ENCODE measurements around the gene OPCML. TPM values are rescaled to one million over a fixed set of nuclear protein-coding genes. Genes with fewer than 3 reads are reported as not detected.

OPCML gene
- total RNA-seq, 1 experiment from 2014 or later: 0.94 TPM

- Histone ChIP-seq H2BK20ac (ENCODE audit: low read depth, low read length, poor library complexity, severe bottlenecking) (no peak overlapping the region), H3K4me1 (ENCODE audit: insufficient read depth, low read length) (no peaks in the 10 kb centered on the region), H3K4me2 (ENCODE audit: insufficient read depth, insufficient read length, low read length) (no peak overlapping the region), H4K8ac (replicated peaks; ENCODE audit: insufficient read length, low read depth, low read length) (no peak overlapping the region), H3K23ac (ENCODE audit: insufficient read length, low read depth, low read length) (no peak overlapping the region), H3K27ac (ENCODE audit: insufficient read length, low read depth, low read length) (no peak overlapping the region), H4K5ac (ENCODE audit: insufficient read length, low read depth, low read length) (no peak overlapping the region), H4K91ac (ENCODE audit: insufficient read length, low read depth, low read length) (no peak overlapping the region), H3K56ac (ENCODE audit: insufficient read length, low read depth, low read length) (no peak overlapping the region), H2BK5ac (ENCODE audit: insufficient read length, low read length) (no peak overlapping the region), H3K79me2 (ENCODE audit: insufficient read depth, low read length) (no peaks in the 10 kb centered on the region), H2AK5ac (ENCODE audit: insufficient read length, low read length) (no peak overlapping the region), H3K9ac (ENCODE audit: extremely low read depth, insufficient read length, low read length) (no peak overlapping the region), H2BK15ac (ENCODE audit: low read depth, low read length) (no peak overlapping the region), H3K18ac (ENCODE audit: insufficient read length, low read depth, low read length) (no peak overlapping the region), H4K20me1 (ENCODE audit: control insufficient read depth, insufficient read depth, insufficient read length) (no peaks in the 10 kb centered on the region), H3K27me3 (ENCODE audit: insufficient read depth, low read length) (no peaks in the 10 kb centered on the region), H2AFZ (ENCODE audit: low read length) (no peak overlapping the region), H3K4ac (ENCODE audit: low read depth, low read length) (no peak overlapping the region), H3T11ph (ENCODE audit: low read length) (no peak overlapping the region), H3K79me1 (ENCODE audit: insufficient read depth, low read depth, low read length, poor library complexity, severe bottlenecking) (no peaks in the 10 kb centered on the region), H3K9me3 (ENCODE audit: control insufficient read depth, low read depth, low read length) (no peaks in the 10 kb centered on the region), H2BK12ac (ENCODE audit: insufficient read length, low read depth, low read length) (no peak overlapping the region), H2BK120ac (ENCODE audit: low read depth, low read length, poor library complexity, severe bottlenecking) (no peak overlapping the region), H3K14ac (ENCODE audit: insufficient read depth, low read length) (no peak overlapping the region), H3K23me2 (ENCODE audit: insufficient read length, low read depth, low read length, poor library complexity, severe bottlenecking) (no peaks in the 10 kb centered on the region)
- Mint-ChIP-seq H3K36me3 (ENCODE audit: insufficient read depth in 1 of 3, low read depth in 3 of 3) (no peaks in the 10 kb centered on the region), H3K27me3 (ENCODE audit: low read depth) (peaks cover 2% of the 10 kb centered on the region; the same call in 1 of the 2 replicates), H3K27ac (no peak overlapping the region), H3K4me1 (no peaks in the 10 kb centered on the region), H3K4me3 (no peak overlapping the region), H3K9me3 (no peaks in the 10 kb centered on the region; a peak in 1 of 5 replicates)
- no peak for TF ChIP-seq CTCF (conservative IDR thresholded peaks at IDR 0.05)
- no CpG with 5 or more reads among the region's 1 CpG for WGBS (ENCODE audit: extremely low coverage, insufficient read length, low lambda C conversion rate)
- DNase-seq: no peak
Observed at GRCh38 chr11:132745306-132745705, 787.0 kb downstream of the OPCML start.

Data from H9 (cell line).